Activated naive CD8-positive, alpha-beta T cell treated with anti-CD3 and anti-CD28 coated beads, Interleukin-2, amount 50 U/mL, for 24 hours (primary cell): ENCODE measurements around the gene FNIP2.
"Not testable (repeated sequence)": the region's sequence is repeated elsewhere in the genome, so short reads cannot be mapped to it uniquely, and the experiment has no call there.

Experiments
- ATAC-seq: fragments of 150-1000 bp; cut with Tn5 transposase; one replicate; pipeline ENCODE4 v1.10.0; 2021
- DNase-seq: peaks from one replicate; pipeline ENCODE4 v3.0.0; 2021
- H3K27ac Mint-ChIP-seq: one replicate; pipeline ENCODE4 v1.8.0; 2021; ENCODE audit warnings: mild to moderate bottlenecking, mixed read lengths
- H3K27me3 Mint-ChIP-seq: one replicate; pipeline ENCODE4 v1.8.0; 2021; ENCODE audit warnings: mixed read lengths
- H3K36me3 Mint-ChIP-seq: one replicate; pipeline ENCODE4 v1.8.0; 2021; ENCODE audit warnings: low read depth, mixed read lengths
- H3K4me1 Mint-ChIP-seq: one replicate; pipeline ENCODE4 v1.8.0; 2021; ENCODE audit warnings: mixed read lengths
- H3K4me3 Mint-ChIP-seq: one replicate; pipeline ENCODE4 v1.8.0; 2021; ENCODE audit warnings: mild to moderate bottlenecking, moderate library complexity, mixed read lengths
- H3K9me3 Mint-ChIP-seq: one replicate; pipeline ENCODE4 v1.8.0; 2021; ENCODE audit warnings: mixed read lengths

FNIP2 gene

GRCh38 chr4:158768555-158769174, at the start of gene FNIP2:
Gene FNIP2 (plus strand): TSS chr4:158769026. CDS start chr4:158769213, 187 bp downstream.
- H3K36me3 Mint-ChIP-seq = no peaks in the 10 kb centered on the region
- DNase-seq = peak; percentile 66
- ATAC-seq = peak; percentile 79
- H3K27me3 Mint-ChIP-seq = no peaks in the 10 kb centered on the region
- peak within 1 kb of the TSS; percentile 93 for H3K4me3 Mint-ChIP-seq
- peak within 1 kb of the TSS; percentile 92 for H3K27ac Mint-ChIP-seq
- peaks cover 36% of the 10 kb centered on the region for H3K4me1 Mint-ChIP-seq
- no peaks in the 10 kb centered on the region for H3K9me3 Mint-ChIP-seq

- DNase-seq (no peak), ATAC-seq (no peak)
- peaks cover 43% of the 10 kb centered on the region for H3K4me1 Mint-ChIP-seq
- peak overlapping the region; percentile 93 for H3K4me3 Mint-ChIP-seq
- no peaks in the 10 kb centered on the region for H3K9me3 Mint-ChIP-seq
- H3K27ac Mint-ChIP-seq = peak overlapping the region; percentile 99
- H3K27me3 Mint-ChIP-seq = peaks cover 4% of the 10 kb centered on the region
- H3K36me3 Mint-ChIP-seq = peaks cover 49% of the 10 kb centered on the region
These were observed 47.1 kb upstream of the FNIP2 start for GRCh38 chr4:158721680-158722079.

- ATAC-seq (no peak), DNase-seq (no peak)
These were observed 46.4 kb upstream of the FNIP2 start for GRCh38 chr4:158722291-158722916.

GRCh38 chr4:158722917-158723793, 45.7 kb upstream of the FNIP2 start, which contains the start of gene PPID:
Gene PPID (minus strand): TSS chr4:158723396. CDS start chr4:158723288, 108 bp downstream.
- DNase-seq = peak; percentile 90
- peak; percentile 88 for ATAC-seq
- Mint-ChIP-seq H3K36me3 (peaks cover 35% of the 10 kb centered on the region), H3K4me1 (peaks cover 46% of the 10 kb centered on the region), H3K4me3 (peak within 1 kb of the TSS; percentile 93), H3K27me3 (peaks cover 15% of the 10 kb centered on the region), H3K9me3 (no peaks in the 10 kb centered on the region), H3K27ac (peak within 1 kb of the TSS; percentile 99)

More at GRCh38 chr4:158722291-158722916, 46.4 kb upstream of the FNIP2 start:
- Mint-ChIP-seq H3K36me3 (peaks cover 43% of the 10 kb centered on the region), H3K27ac (peak overlapping the region; percentile 99), H3K27me3 (peaks cover 10% of the 10 kb centered on the region), H3K4me3 (peak overlapping the region; percentile 93), H3K4me1 (peaks cover 46% of the 10 kb centered on the region), H3K9me3 (no peaks in the 10 kb centered on the region)

GRCh38 chr4:158724637-158725036, 44.2 kb upstream of the FNIP2 start:
- Mint-ChIP-seq H3K27me3 (peaks cover 28% of the 10 kb centered on the region), H3K4me1 (peaks cover 50% of the 10 kb centered on the region), H3K27ac (peak overlapping the region; percentile 78), H3K9me3 (no peaks in the 10 kb centered on the region), H3K4me3 (peak overlapping the region; percentile 93), H3K36me3 (peaks cover 22% of the 10 kb centered on the region)
- ATAC-seq = no peak
- no peak for DNase-seq

- H3K27me3 Mint-ChIP-seq = peaks cover 37% of the 10 kb centered on the region
- peaks cover 42% of the 10 kb centered on the region for H3K4me1 Mint-ChIP-seq
- no peaks in the 10 kb centered on the region for H3K9me3 Mint-ChIP-seq
- H3K36me3 Mint-ChIP-seq = peaks cover 9% of the 10 kb centered on the region
- H3K4me3 Mint-ChIP-seq = no peak overlapping the region
- H3K27ac Mint-ChIP-seq = no peak overlapping the region
- peak; percentile 9 for ATAC-seq
- DNase-seq = no peak
These were observed 42.2 kb upstream of the FNIP2 start for GRCh38 chr4:158726633-158727032.

- peaks cover 49% of the 10 kb centered on the region for H3K27me3 Mint-ChIP-seq
- DNase-seq (no peak), ATAC-seq (no peak)
- peaks cover 37% of the 10 kb centered on the region for H3K4me1 Mint-ChIP-seq
- no peaks in the 10 kb centered on the region for H3K9me3 Mint-ChIP-seq
- H3K4me3 Mint-ChIP-seq = no peak overlapping the region
- H3K36me3 Mint-ChIP-seq = no peaks in the 10 kb centered on the region
- H3K27ac Mint-ChIP-seq = no peak overlapping the region
These were observed 40.6 kb upstream of the FNIP2 start for GRCh38 chr4:158728236-158728635.

GRCh38 chr4:158729716-158730559, 38.9 kb upstream of the FNIP2 start:
- H3K4me1 Mint-ChIP-seq = peaks cover 24% of the 10 kb centered on the region
- no peak overlapping the region for H3K4me3 Mint-ChIP-seq
- no peaks in the 10 kb centered on the region for H3K9me3 Mint-ChIP-seq
- DNase-seq (peak; percentile 44), ATAC-seq (peak; percentile 85)
- H3K36me3 Mint-ChIP-seq = no peaks in the 10 kb centered on the region
- H3K27me3 Mint-ChIP-seq = peaks cover 49% of the 10 kb centered on the region
- no peak overlapping the region for H3K27ac Mint-ChIP-seq

- H3K4me1 Mint-ChIP-seq = no peaks in the 10 kb centered on the region
- H3K9me3 Mint-ChIP-seq = no peaks in the 10 kb centered on the region
- DNase-seq (no peak), ATAC-seq (no peak)
- no peak overlapping the region for H3K27ac Mint-ChIP-seq
- peaks cover 13% of the 10 kb centered on the region for H3K27me3 Mint-ChIP-seq
- H3K36me3 Mint-ChIP-seq = no peaks in the 10 kb centered on the region
- no peak overlapping the region for H3K4me3 Mint-ChIP-seq
These were observed 30.0 kb upstream of the FNIP2 start for GRCh38 chr4:158738866-158739265.

- H3K4me1 Mint-ChIP-seq = no peaks in the 10 kb centered on the region
- H3K27me3 Mint-ChIP-seq = peaks cover 13% of the 10 kb centered on the region
- ATAC-seq = no peak
- no peak overlapping the region for H3K4me3 Mint-ChIP-seq
- H3K36me3 Mint-ChIP-seq = no peaks in the 10 kb centered on the region
- no peak overlapping the region for H3K27ac Mint-ChIP-seq
- DNase-seq = no peak
- H3K9me3 Mint-ChIP-seq = no peaks in the 10 kb centered on the region
These were observed 29.2 kb upstream of the FNIP2 start for GRCh38 chr4:158739600-158739999.

GRCh38 chr4:158741326-158742021, 27.4 kb upstream of the FNIP2 start:
- H3K9me3 Mint-ChIP-seq = no peaks in the 10 kb centered on the region

GRCh38 chr4:158746537-158746936, 22.3 kb upstream of the FNIP2 start:
- H3K27me3 Mint-ChIP-seq, H3K36me3 Mint-ChIP-seq, ATAC-seq, H3K4me1 Mint-ChIP-seq, DNase-seq, H3K27ac Mint-ChIP-seq, H3K4me3 Mint-ChIP-seq, H3K9me3 Mint-ChIP-seq: not testable (repeated sequence)

More at GRCh38 chr4:158741326-158742021, 27.4 kb upstream of the FNIP2 start:
- no peak overlapping the region for H3K4me3 Mint-ChIP-seq
- no peaks in the 10 kb centered on the region for H3K36me3 Mint-ChIP-seq
- H3K27ac Mint-ChIP-seq = no peak overlapping the region
- H3K4me1 Mint-ChIP-seq = no peaks in the 10 kb centered on the region
- no peak for DNase-seq
- H3K27me3 Mint-ChIP-seq = peaks cover 12% of the 10 kb centered on the region
- ATAC-seq = no peak

- Mint-ChIP-seq H3K4me1 (no peaks in the 10 kb centered on the region), H3K36me3 (no peaks in the 10 kb centered on the region), H3K27ac (no peak overlapping the region), H3K27me3 (peaks cover 7% of the 10 kb centered on the region), H3K4me3 (no peak overlapping the region), H3K9me3 (no peaks in the 10 kb centered on the region)
- DNase-seq = no peak
- no peak for ATAC-seq
These were observed 18.4 kb upstream of the FNIP2 start for GRCh38 chr4:158750379-158750778.
